Activated T-cell treated with anti-CD3 and anti-CD28 coated beads for 48 hours (primary cell): ENCODE data around the gene SPIRE1.
"Not testable (repeated sequence)": the region's sequence is repeated elsewhere in the genome, so short reads cannot be mapped to it uniquely, and the experiment has no call there.

ENCODE experiments used
- DNase-seq: peaks from one replicate; pipeline ENCODE4 v3.0.0-alpha.2; 2020; ENCODE audit warnings: low read depth

SPIRE1 gene

DNA sequence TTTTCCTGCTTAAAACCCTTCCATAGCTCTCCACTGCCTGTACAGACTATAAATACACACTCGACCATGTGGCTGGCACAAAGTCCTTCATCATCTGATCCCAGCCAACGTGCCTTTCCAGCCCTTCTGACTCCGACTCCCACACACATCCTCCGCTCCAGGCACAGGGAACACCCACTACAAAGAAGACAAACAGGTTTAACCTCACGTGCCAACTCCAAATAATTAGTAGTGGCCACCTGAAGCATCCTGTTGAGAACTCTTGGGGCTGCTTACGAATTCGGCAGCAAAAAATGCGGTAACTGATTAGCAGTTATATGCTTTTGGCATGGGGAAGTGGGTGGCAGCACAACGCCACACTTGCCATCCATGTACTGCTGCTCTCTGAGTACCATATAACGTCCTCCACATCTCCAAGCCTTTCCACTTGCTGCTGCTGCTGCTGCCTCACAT is 12.1 kb downstream of the SPIRE1 start:
- no peak for DNase-seq

DNA sequence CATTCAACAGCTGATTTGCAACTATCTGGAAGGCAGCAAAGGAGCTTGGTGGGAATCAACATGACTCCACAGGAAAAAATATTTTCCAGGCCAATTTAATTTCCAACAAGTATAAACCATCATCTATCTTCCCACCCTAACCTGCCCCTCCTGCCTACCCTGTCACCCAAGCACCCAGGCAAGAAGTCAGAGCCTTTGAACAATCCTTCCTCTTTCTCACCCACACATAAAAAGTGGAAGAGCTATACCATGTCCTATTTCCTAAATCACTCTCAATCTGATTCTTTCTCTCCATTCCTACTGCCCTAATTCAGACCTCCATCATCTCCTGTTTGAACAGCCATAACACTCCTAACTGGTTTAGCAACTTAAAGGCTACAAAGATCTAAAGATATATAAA is 12.7 kb downstream of the SPIRE1 start:
- DNase-seq: no peak

DNA sequence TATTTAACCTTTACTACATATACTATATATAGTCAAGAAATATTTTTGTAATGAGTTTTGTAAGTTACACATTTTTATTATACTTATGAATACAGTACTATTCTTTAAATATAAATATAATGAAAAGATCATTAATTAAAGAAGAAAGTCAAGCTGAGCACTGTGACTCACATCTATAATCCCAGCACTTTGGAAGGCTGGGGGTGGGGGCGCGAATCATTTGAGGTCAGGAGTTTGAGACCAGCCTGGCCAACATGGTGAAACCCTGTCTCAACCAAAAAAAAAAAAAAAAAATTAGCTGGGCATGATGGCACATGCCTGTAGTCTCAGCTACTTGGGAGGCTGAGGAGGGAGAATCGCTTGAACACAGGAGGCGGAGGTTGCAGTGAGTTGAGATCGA is 14.2 kb downstream of the SPIRE1 start:
- DNase-seq: not testable (repeated sequence)

DNA sequence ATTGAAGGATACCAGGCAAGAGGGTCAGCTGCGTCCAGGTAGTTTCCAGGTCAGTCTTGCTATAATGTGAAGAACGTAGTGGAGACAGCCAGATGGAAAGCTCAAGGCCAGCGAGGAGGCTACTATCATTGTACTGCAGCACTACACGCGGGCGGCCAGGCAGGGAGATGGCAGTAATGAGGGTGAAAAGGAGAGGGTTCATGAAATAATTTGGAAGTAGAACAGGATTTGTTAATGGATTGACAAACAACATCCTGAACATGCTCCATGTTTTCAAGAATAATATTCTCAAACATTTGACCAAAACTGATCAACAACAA is 17.1 kb downstream of the SPIRE1 start:
- DNase-seq: no peak

DNA sequence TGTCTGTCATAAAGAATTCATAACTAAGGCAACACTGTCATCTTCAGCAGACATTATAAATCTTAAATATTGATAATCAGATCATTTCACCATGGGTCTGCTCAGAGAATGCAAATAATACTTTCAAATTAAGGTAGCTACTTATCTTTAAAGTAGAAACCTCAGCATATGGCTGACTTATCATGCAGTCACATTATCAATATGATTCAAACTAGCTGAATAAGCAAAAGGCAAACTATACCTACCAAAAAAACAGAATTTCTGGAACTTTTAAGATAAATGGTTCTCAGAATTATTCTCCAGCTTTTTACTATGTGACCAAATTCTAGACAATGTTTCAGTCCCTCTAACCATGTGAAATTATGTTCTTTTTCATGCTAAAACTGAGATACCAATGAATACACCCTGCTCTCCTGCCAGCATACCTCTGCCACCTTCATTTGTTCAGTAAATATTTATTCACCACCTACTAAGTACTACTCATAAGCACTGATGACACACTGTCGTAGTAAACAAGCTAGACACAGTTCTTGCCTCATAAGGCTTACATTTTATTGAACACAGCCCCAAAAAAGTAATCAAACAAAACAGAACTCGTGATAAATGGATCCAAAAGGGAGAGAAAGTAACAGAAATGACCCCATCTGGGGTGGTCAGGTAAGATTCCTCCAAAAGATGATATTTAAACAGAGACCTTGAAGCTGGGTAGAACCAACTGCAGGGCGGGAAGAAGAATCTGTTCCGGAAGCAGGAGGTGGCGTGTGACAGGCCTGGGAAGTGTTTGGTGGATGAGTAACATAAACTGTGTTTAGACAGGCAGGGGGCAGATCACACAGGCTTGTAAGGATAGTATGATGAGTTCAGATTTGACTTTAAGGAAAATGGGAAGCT is 17.7 kb downstream of the SPIRE1 start:
- DNase-seq: no peak

DNA sequence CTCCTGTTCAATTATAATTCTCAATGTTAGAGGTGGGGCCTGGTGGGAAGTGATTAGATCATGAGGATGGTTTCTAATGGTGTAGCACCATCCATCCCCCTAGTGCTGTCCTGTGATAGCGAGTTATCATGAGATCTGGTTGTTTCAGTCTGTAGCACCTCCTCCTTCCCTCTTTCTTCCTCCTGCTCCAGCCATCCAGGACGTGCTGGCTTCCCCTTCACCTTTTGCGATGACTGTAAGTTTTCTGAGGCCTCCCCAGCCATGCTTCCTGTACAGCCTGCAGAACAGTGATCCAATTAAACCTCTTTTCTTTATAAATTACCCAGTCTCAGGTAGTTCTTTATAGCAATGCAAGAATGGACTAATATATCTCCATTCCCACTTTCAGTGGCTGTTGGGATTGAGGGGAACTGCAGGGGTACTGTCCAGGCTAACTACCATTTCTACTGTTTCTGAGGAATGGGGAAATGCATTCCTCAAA is 19.2 kb downstream of the SPIRE1 start:
- DNase-seq: no peak

DNA sequence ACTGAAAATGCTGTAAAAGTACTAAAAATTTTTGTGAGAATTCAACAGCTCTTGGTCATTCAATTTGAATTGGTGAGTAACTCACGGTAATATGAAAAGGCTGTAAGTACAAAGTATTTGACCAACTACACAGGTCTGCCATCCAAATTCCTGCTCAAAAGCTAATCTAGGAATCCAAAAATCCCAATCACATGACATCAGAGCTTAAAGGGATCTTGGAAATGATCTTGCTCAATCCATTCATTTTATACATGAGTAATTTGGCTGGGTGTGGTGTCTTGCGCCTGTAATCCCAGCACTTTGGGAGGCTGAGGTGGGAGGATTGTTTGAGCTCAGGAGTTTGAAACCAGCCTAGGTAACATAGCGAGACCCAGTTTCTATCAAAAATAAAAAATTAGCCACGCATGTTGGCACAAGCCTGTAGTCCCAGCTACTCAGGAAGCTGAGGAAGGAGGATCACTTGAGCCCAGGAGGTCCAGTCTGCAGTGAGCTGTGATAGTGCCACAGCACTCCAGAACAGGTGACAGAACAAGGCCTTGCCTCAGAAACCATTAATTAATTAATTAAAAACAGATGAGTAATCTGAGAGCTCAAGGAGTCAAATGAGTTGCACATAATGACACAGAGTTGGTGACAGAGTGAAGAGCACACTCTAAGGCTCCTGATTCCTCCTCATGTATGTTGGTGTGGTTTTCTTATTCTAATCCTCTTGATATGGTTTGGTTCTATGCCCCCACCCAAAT is 19.8 kb downstream of the SPIRE1 start:
- no peak for DNase-seq

DNA sequence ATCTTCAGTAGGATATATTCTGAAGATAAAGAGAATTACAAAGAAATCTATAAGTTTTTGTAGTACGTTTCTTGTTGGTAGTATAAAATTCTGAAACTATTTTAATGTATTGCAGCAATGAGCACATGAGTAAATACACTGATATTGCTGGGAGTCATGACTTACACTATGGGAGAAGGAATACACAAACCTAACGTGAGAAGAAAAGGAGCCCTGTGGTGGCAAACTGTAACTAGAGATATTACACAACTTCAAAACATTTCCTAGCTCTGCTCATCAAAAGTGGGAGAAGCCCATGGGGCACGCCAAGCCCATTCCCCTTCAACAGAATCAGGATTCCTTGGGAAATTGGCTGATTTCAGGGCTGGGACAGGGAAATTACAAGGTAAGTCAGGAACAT is 20.5 kb downstream of the SPIRE1 start:
- DNase-seq: no peak

DNA sequence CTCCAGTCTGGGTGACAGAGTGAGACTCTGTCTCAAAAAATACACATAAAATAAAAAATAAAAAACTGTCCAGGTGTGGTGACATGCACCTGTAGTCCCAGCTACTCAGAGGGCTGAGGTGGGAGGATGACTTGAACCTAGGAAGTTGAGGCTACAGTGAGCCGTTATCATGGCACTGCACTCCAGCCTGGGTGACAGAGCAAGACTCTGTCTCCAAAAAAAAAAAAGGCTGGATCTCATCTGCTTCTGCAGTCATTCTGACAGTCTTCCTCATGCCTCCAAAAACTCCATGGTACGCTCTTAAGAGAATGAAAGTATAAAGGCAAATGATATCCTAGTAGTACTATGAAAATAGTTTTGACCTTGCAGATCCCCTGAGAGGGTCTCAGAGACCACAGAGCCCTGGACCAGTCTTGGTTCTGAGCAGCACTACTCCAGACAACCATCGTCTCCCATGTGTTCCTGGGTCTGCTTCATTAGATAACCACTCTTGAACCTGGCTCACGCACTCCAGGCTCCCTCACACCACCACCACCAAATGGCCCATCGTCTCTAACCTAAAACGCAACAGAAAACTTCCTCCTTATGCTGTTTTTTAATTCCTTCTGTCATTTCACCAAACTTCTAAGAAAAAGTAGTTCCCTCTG is 26.0 kb downstream of the SPIRE1 start:
- DNase-seq: no peak

DNA sequence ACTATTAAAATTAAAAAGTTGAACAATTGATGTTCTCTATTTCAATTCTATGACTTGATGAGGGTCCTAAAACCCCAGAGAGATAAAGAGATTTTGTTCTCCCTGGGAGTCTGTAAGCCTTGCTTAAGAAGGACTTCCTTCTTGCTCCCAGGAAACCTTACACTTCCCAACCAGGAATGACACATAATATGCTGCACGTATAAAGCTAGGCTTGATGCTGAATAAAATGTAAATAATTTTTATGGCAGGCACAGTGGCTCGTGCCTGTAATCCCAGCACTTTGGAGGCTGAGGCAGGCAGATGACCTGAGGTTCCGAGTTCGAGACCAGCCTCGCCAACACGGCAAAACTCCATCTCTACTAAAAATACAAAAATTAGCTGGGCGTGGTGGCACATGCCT is 27.8 kb downstream of the SPIRE1 start:
- DNase-seq: no peak

DNA sequence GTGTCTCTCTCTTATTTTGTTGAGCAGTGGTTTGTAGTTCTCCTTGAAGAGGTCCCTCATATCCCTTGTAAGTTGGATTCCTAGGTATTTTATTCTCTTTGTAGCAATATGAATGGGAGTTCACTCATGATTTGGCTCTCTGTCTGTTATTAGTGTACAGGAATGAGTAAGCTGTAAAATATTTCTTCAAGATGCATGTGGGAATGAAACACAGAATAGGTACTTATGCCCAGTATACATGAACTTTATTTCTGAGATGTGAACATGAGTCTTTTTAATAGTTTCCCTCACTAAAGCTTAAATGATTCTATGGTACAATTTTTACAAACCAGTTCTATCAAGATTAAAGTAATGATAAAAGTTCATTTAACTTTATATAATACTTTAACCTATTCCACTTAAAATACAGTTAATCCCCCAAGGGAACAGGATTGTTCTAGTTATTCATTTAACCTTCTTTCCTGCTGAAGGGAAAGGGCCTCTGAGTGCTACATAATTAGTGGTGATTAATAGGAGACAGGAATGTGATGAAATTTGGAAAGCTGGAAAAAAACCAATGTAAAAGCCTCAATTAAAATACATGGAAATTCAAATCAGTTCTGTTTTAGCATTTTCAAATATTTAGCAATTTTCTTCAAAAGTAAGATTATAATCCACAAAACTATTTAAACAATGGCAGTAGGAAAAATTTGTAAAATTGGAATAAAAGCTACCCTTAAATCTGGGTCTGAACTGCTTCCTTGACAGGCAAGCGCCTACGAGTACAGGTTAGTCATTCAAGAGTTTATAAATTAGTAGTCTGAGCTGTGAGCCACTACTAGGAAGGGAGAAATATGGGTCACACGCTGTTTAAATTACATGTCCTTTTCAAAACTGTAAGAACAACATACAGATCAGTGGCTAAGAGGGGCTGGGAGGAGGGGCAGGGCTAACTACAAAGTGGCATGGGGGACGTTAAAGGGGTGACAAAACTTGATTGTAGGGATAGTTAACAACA is 28.9 kb downstream of the SPIRE1 start:
- DNase-seq: no peak

DNA sequence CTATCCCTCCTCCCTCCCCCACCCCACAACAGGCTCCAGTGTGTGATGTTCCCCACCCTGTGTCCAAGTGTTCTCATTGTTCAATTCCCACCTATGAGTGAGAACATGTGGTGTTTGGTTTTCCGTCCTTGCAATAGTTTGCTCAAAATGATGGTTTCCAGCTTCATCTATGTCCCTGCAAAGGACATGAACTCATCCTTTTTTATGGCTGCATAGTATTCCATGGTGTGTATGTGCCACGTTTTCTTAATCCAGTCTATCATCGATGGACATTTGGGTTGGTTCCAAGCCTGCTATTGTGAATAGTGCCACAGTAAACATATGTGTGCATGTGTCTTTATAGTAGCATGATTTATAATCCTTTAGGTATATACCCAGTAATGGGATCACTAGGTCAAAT is 30.7 kb downstream of the SPIRE1 start:
- DNase-seq: not testable (repeated sequence)

DNA sequence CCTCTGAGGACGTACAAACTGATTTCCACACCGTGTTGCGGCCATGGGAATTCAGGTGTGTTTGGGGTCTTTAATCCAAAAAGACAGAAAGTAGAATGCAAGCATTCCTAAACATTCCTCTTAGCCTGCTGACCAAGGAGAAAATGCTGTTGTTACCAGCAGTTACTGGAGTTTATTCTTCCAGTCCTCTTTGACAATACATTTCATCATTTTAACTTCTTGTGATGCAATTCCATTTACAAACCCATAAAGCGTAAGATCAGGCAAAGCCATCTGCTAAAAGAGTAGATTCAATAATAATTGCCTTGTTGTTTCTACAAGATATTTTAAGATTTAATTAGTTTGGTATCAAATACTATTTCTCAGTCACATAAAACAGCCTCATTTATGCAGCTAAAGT is 32.7 kb downstream of the SPIRE1 start:
- no peak for DNase-seq

DNA sequence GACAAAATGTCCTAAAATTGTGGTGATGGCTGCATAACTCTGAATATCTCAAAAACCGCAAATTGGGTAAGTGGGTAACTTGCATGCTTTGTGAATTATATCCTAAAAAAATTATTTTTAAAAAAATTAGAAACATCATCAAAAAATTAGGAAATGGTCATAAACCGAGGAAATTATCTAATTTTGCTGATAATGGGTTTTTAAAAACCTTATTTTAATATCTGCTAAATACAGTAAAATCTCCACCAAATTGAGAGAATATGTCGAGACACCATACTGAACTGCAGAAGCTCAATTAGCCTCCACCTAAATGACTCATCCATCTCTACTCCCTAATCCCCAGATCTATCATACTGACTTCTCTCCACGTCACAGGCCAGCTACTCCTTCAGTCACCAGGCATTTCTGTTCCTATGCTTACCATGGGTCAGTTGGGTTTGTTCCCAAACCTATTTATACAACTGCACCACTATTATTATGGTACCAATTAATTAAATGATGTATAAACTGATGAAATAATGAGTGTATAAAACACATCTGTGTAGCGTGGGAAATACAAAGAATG is 36.1 kb downstream of the SPIRE1 start:
- DNase-seq: no peak

DNA sequence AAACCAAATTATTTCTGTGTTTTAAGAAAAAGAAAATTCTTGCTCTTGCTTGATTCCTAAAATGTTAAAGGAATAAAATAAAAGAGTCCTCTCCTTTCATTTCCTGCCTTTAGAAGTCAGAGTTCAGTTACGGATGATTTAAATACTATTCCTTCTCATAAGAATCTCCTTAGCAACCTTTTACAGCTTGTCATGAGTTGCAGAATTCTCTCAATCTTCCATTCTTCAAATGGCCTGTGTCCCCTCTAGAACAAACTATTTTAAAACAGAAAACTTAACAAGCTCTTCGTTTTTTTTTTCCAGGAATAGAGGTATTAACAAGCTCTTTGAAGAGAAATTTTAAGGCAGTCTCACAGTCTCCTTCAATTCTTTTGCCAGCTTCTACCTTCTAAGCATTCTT is 42.2 kb downstream of the SPIRE1 start:
- DNase-seq: no peak

DNA sequence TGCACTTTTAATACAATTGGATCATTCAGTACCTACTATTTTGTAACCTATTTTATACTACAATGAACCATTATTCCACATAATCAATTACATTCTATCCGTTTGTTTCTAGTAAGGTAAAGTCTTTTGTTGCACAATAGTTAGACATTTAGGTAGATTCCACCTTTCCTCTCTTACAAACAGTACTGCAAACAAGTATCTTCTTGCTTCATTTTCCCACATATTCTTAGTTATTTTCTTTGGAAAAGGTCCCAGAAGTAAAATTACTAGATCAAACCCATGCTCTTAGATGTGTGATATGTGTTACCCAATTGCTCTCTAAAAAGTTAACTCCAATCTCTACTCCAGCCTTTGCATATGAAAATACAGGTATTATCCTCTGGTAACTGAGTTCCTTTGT is 49.6 kb downstream of the SPIRE1 start:
- no peak for DNase-seq

DNA sequence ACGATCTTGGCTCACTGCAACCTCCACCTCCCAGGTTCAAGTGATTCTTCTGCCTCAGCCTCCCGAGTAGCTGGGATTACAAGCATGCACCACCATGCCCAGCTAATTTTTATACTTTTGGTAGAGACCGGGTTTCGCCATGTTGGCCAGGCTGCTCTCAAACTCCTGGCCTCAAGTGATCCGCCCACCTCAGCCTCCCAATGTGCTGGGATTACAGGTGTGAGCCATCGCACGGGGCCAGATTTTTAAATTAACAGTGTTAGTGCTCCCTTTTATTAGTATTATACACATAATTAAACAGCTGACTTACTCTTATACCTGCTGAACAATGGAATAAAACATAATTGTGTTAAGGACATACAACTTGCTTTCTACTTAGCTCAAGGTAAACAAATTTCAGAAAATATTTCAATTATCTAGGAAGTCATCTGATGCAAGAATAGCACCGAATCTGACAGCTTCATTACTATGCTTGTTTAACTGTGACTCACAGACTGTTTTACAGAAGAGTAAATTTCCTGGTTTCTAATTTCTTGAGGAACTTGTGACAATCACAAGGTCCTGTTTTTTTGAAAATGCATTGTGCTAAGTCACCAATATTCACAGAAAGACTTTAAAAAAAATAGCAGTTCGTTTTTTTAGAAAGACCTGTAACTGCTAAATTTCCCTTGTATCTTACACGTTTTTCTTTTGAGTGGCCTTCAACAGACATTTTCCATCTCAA is 51.2 kb downstream of the SPIRE1 start:
- DNase-seq: no peak

DNA sequence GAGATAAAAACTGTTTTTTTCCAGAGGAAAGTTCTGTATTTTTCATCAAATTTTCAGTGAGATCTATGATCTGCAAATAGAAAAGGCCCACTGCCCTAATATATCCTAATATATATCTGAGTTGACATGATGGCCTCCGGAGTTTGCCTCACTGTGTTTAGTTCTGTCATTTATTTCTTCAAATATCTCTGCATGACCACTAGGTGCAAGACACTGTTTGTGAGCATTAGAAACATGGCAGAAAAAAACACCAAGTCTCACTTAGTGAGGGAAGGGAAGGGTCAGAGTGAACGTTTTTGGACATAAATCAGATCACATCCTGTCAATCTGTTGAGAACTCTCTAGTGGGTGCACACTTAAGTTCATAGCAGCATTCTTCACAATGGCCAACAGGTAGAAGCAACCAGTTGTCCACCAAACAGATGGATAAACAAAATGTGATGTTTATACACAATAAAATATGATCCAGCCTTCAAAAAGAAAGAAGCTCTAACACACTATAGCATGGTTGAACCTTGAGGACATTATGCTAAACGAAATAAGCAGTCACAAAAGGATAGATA is 53.4 kb downstream of the SPIRE1 start:
- no peak for DNase-seq

DNA sequence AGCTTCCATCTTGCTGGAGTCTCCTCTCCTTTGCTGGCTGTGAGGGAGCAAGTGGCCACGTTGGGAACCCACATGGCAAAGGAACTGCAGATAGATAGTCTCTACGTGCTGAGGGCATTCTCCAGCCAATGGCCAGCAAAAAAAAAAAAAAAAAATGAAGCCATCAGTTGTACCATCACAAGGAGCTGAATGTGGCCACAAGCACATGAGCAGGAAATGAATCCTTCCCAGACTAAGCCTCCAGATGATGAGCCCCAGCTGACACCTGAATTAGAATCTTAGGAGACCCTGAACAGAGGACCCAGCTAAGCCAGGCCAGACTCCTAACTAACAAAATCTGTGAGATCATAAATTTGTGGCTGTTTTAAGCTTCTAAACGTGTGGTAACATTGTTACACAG is 57.9 kb downstream of the SPIRE1 start:
- DNase-seq: no peak

DNA sequence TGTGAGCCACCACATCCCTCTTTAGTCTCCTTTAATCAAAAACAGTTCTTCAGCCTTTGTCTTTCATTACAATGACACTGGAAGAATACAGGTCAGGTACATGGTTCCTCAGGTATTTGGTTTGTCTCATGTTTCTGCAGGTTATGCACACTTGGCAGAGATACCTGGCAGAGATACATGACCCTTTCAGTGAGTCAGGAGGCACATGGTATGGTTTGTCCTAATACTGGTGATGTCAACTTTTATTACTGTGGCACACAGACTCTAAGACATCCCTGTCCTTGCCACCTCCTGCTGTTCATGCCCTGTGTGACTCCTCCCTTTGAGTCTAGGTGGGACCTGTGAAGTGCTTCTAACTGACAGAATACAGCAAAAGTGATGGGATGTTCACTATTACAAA is 58.4 kb downstream of the SPIRE1 start:
- DNase-seq: no peak
